HepG2 (cell line): ENCODE data around the gene XPO1. TPM values are rescaled to one million over a fixed set of nuclear protein-coding genes. Genes with fewer than 3 reads are reported as not detected.

ENCODE experiments used
- CAMTA2 ChIP-seq: sonication (generic); formaldehyde crosslinking; IDR thresholded peaks from 2 replicates; pipeline ENCODE4 v1.4.0; 2020; ENCODE audit warnings: mild to moderate bottlenecking, missing genetic modification reagents, borderline replicate concordance
- DR1 ChIP-seq: sonication (generic); formaldehyde crosslinking; IDR thresholded peaks from 2 replicates; pipeline ENCODE4 v1.8.0; 2021; ENCODE audit warnings: mild to moderate bottlenecking, missing genetic modification reagents, inconsistent platforms
- GABPA ChIP-seq, 2 experiments: IDR thresholded peaks; 2 replicates each; pipeline ENCODE4 v1.6.1; 2011 to 2016; ENCODE audit warnings: low read depth in 2 of 2, low read length in 1 of 2, missing biosample characterization in 1 of 2, missing genetic modification characterization in 1 of 2
- JUN ChIP-seq: sonication (generic); formaldehyde crosslinking; IDR thresholded peaks from 2 replicates; pipeline ENCODE4 v1.4.0; 2020; ENCODE audit warnings: mild to moderate bottlenecking, missing genetic modification reagents
- NPAS2 ChIP-seq: sonication (generic); formaldehyde crosslinking; IDR thresholded peaks from 2 replicates; pipeline ENCODE4 v1.8.0; 2022; ENCODE audit warnings: mild to moderate bottlenecking, missing genetic modification reagents, borderline replicate concordance
- PAX8 ChIP-seq: sonication (generic); formaldehyde crosslinking; IDR thresholded peaks from 2 replicates; pipeline ENCODE4 v1.8.0; 2022; ENCODE audit warnings: mild to moderate bottlenecking, missing genetic modification reagents, borderline replicate concordance
- TGIF2 ChIP-seq: IDR thresholded peaks from 2 replicates; pipeline ENCODE4 v1.6.1; 2016; ENCODE audit warnings: control low read depth, missing compliant biosample characterization
- ZFX ChIP-seq: sonication (generic); formaldehyde crosslinking; IDR thresholded peaks from 2 replicates; pipeline ENCODE4 v1.4.0; 2020; ENCODE audit warnings: mild to moderate bottlenecking, low read depth, missing genetic modification reagents, moderate library complexity
- ZNF235 ChIP-seq: sonication (generic); formaldehyde crosslinking; IDR thresholded peaks from 2 replicates; pipeline ENCODE4 v1.8.1; 2023; ENCODE audit warnings: mild to moderate bottlenecking, missing genetic modification reagents, borderline replicate concordance
- ZNF264 ChIP-seq: sonication (generic); formaldehyde crosslinking; IDR thresholded peaks from 2 replicates; pipeline ENCODE4 v1.4.0; 2020; ENCODE audit warnings: missing genetic modification reagents
- ZNF761 ChIP-seq: sonication (generic); formaldehyde crosslinking; conservative IDR thresholded peaks from 2 replicates; pipeline ENCODE4 v1.4.0; 2020; ENCODE audit warnings: mild to moderate bottlenecking, missing genetic modification reagents
- ZSCAN20 ChIP-seq: sonication (generic); formaldehyde crosslinking; IDR thresholded peaks from 2 replicates; pipeline ENCODE4 v1.4.0; 2020; ENCODE audit warnings: missing genetic modification reagents, mild to moderate bottlenecking, borderline replicate concordance
- ZSCAN25 ChIP-seq: sonication (generic); formaldehyde crosslinking; IDR thresholded peaks from 2 replicates; pipeline ENCODE4 v1.8.0; 2022; ENCODE audit warnings: mild to moderate bottlenecking, missing genetic modification reagents
- polyA plus RNA-seq, 8 experiments: library from polyadenylated mRNA; depleted of rRNA in 3 of 8; stranded (reverse) in 7 of 8; unstranded in 1 of 8; fragments of >200 nt; fragmentation: Illumina TruSeq in 4 of 8; extraction: Trizol in 4 of 8; gene quantifications; 2 replicates each; pipeline versions ENCODE4 v1.2.1 to v1.2.3, GENCODE V29; 2011 to 2016; ENCODE audit warnings: low read depth in 4 of 8, missing spikeins in 1 of 8, mixed read lengths in 1 of 8; ENCODE audit not compliant: insufficient read depth in 1 of 8
- total RNA-seq, 5 experiments: library from RNA; depleted of rRNA; stranded (reverse); fragments of >200 nt; fragmentation: Illumina TruSeq; extraction: Trizol; gene quantifications; 2 replicates each; pipeline ENCODE4 v1.2.3, GENCODE V29; 2016; ENCODE audit warnings: low read depth in 1 of 5
- TF ChIP-seq, protein P1 (sequence below), 2 experiments: IDR thresholded peaks; 2 replicates each; pipeline ENCODE4 v1.6.1; 2011 to 2012; ENCODE audit warnings: low read length in 2 of 2, borderline replicate concordance in 1 of 2, low read depth in 1 of 2, mild to moderate bottlenecking in 1 of 2, moderate library complexity in 1 of 2
- TF ChIP-seq, protein P2 (sequence below): sonication (generic); formaldehyde crosslinking; IDR thresholded peaks from 2 replicates; pipeline ENCODE4 v1.8.0; 2022; ENCODE audit warnings: missing genetic modification reagents, mild to moderate bottlenecking, borderline replicate concordance
- TF ChIP-seq, protein P3 (sequence below): IDR thresholded peaks from 2 replicates; pipeline ENCODE4 v1.6.1; 2016; ENCODE audit warnings: low read depth, control low read depth
- TF ChIP-seq, protein P4 (sequence below): sonication (generic); formaldehyde crosslinking; IDR thresholded peaks from 2 replicates; pipeline ENCODE4 v1.8.0; 2022; ENCODE audit warnings: mild to moderate bottlenecking, missing genetic modification reagents
- TF ChIP-seq, protein P5 (sequence below): sonication (generic); formaldehyde crosslinking; IDR thresholded peaks from 2 replicates; pipeline ENCODE4 v1.4.0; 2020; ENCODE audit warnings: missing genetic modification reagents; ENCODE audit errors: not compliant biosample characterization
- TF ChIP-seq, protein P6 (sequence below): sonication (generic); formaldehyde crosslinking; IDR thresholded peaks from 2 replicates; pipeline ENCODE4 v1.8.1; 2023; ENCODE audit warnings: mild to moderate bottlenecking, moderate library complexity, missing genetic modification reagents

XPO1 gene
- total and polyA plus RNA-seq, 2 of the 13 experiments (the other 11 are each of a cell fraction or from before 2014, with no cell fraction given): 67.4 to 212 TPM

DNA sequence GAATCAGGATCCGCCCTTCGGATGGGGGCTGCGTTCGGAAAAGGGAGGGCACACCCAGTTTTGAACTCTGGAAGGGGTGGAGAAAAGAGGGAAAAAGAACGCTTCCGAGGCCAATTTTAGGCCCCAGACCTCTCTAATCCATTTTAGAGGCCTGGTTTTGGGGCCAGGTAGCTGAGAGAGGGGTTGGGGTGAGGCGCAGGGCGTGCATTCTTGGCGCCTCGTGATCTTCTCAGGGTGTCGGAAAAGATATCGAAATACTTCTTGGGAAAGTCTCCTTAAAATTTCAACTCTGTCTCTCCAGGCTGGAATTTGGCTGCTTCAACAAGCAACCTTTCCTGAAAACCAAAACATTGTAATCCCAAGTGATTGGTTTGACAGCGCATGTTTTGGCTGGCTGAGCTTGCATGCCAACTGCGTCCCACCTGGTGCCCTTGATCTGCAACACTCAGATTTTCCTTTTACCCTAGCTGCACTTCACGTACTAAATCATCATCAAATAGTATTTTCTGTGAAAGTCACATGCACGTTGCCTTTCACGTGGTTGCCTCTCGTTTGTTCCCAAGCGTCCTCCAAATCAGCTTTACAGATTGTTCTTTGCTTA is 864 bp upstream of the XPO1 start (continued):
- TF ChIP-seq, protein P1, sequence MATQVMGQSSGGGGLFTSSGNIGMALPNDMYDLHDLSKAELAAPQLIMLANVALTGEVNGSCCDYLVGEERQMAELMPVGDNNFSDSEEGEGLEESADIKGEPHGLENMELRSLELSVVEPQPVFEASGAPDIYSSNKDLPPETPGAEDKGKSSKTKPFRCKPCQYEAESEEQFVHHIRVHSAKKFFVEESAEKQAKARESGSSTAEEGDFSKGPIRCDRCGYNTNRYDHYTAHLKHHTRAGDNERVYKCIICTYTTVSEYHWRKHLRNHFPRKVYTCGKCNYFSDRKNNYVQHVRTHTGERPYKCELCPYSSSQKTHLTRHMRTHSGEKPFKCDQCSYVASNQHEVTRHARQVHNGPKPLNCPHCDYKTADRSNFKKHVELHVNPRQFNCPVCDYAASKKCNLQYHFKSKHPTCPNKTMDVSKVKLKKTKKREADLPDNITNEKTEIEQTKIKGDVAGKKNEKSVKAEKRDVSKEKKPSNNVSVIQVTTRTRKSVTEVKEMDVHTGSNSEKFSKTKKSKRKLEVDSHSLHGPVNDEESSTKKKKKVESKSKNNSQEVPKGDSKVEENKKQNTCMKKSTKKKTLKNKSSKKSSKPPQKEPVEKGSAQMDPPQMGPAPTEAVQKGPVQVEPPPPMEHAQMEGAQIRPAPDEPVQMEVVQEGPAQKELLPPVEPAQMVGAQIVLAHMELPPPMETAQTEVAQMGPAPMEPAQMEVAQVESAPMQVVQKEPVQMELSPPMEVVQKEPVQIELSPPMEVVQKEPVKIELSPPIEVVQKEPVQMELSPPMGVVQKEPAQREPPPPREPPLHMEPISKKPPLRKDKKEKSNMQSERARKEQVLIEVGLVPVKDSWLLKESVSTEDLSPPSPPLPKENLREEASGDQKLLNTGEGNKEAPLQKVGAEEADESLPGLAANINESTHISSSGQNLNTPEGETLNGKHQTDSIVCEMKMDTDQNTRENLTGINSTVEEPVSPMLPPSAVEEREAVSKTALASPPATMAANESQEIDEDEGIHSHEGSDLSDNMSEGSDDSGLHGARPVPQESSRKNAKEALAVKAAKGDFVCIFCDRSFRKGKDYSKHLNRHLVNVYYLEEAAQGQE (IDR thresholded peaks at IDR 0.05; ENCODE audit: borderline replicate concordance in 1 of 2, low read depth in 1 of 2, low read length in 2 of 2): no peak
- TF ChIP-seq, protein P2, sequence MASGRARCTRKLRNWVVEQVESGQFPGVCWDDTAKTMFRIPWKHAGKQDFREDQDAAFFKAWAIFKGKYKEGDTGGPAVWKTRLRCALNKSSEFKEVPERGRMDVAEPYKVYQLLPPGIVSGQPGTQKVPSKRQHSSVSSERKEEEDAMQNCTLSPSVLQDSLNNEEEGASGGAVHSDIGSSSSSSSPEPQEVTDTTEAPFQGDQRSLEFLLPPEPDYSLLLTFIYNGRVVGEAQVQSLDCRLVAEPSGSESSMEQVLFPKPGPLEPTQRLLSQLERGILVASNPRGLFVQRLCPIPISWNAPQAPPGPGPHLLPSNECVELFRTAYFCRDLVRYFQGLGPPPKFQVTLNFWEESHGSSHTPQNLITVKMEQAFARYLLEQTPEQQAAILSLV (CRISPR knock-in tag): no peak; the same call in 1 of the 2 replicates
- peak; percentile 71 for TF ChIP-seq ZFX (CRISPR knock-in tag)
- TF ChIP-seq JUN (CRISPR knock-in tag): no peak
- peak; percentile 62; the same call in 1 of the 2 replicates for TF ChIP-seq ZNF761 (CRISPR knock-in tag)
- no peak for TF ChIP-seq GABPA (IDR thresholded peaks at IDR 0.05; ENCODE audit: low read depth, low read length)
- TF ChIP-seq GABPA (CRISPR knock-in tag; IDR thresholded peaks at IDR 0.05; ENCODE audit: low read depth): no peak
- TF ChIP-seq, protein P3, sequence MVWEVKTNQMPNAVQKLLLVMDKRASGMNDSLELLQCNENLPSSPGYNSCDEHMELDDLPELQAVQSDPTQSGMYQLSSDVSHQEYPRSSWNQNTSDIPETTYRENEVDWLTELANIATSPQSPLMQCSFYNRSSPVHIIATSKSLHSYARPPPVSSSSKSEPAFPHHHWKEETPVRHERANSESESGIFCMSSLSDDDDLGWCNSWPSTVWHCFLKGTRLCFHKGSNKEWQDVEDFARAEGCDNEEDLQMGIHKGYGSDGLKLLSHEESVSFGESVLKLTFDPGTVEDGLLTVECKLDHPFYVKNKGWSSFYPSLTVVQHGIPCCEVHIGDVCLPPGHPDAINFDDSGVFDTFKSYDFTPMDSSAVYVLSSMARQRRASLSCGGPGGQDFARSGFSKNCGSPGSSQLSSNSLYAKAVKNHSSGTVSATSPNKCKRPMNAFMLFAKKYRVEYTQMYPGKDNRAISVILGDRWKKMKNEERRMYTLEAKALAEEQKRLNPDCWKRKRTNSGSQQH (CRISPR knock-in tag): no peak
- TF ChIP-seq ZNF235 (CRISPR knock-in tag): no peak
- TF ChIP-seq, protein P4, sequence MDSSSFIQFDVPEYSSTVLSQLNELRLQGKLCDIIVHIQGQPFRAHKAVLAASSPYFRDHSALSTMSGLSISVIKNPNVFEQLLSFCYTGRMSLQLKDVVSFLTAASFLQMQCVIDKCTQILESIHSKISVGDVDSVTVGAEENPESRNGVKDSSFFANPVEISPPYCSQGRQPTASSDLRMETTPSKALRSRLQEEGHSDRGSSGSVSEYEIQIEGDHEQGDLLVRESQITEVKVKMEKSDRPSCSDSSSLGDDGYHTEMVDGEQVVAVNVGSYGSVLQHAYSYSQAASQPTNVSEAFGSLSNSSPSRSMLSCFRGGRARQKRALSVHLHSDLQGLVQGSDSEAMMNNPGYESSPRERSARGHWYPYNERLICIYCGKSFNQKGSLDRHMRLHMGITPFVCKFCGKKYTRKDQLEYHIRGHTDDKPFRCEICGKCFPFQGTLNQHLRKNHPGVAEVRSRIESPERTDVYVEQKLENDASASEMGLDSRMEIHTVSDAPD (CRISPR knock-in tag): no peak
- TF ChIP-seq ZSCAN20: no peak
- TF ChIP-seq, protein P5, sequence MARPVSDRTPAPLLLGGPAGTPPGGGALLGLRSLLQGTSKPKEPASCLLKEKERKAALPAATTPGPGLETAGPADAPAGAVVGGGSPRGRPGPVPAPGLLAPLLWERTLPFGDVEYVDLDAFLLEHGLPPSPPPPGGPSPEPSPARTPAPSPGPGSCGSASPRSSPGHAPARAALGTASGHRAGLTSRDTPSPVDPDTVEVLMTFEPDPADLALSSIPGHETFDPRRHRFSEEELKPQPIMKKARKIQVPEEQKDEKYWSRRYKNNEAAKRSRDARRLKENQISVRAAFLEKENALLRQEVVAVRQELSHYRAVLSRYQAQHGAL: no peak
- no peak for TF ChIP-seq TGIF2 (CRISPR knock-in tag)
- no peak for TF ChIP-seq DR1 (CRISPR knock-in tag)
- TF ChIP-seq PAX8 (CRISPR knock-in tag): no peak
- TF ChIP-seq ZSCAN25 (CRISPR knock-in tag): no peak
- no peak for TF ChIP-seq ZNF264 (CRISPR knock-in tag)
- TF ChIP-seq, protein P6, sequence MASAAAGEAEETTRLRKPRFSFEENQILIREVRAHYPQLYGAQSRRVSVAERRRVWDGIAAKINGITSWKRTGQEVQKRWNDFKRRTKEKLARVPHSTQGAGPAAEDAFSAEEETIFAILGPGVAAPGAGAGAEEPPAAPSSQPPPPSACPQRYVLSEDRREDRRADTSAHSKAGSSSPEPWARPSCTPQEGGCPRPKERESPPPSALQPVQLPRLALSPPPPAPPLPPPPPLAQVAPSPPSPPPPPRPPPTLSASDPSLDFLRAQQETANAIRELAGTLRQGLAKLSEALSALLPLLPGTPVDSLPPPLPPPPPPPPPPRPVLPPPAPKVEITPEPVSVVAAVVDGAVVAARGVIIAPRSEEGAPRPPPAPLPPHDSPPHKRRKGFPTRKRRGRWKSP (CRISPR knock-in tag): no peak
- no peak for TF ChIP-seq NPAS2 (CRISPR knock-in tag)
- TF ChIP-seq CAMTA2 (CRISPR knock-in tag): no peak
